Central memory CD4-positive, alpha-beta T cell (primary cell): Measurements from ENCODE around the gene PTPRM.
A peak's percentile ranks its signal among the peaks of the same experiment; 100 is the strongest.

ENCODE experiments used
- DNase-seq: peaks from one replicate; pipeline ENCODE4 v3.0.0; 2022

The PTPRM gene

GRCh38 chr18:7902399-7902839, 335.3 kb downstream of the PTPRM start:
- no peak for DNase-seq

GRCh38 chr18:7904529-7904928, 337.4 kb downstream of the PTPRM start:
- DNase-seq, result no peak

- no peak for DNase-seq
Observed at GRCh38 chr18:7908681-7909299, 341.7 kb downstream of the PTPRM start.

DNA sequence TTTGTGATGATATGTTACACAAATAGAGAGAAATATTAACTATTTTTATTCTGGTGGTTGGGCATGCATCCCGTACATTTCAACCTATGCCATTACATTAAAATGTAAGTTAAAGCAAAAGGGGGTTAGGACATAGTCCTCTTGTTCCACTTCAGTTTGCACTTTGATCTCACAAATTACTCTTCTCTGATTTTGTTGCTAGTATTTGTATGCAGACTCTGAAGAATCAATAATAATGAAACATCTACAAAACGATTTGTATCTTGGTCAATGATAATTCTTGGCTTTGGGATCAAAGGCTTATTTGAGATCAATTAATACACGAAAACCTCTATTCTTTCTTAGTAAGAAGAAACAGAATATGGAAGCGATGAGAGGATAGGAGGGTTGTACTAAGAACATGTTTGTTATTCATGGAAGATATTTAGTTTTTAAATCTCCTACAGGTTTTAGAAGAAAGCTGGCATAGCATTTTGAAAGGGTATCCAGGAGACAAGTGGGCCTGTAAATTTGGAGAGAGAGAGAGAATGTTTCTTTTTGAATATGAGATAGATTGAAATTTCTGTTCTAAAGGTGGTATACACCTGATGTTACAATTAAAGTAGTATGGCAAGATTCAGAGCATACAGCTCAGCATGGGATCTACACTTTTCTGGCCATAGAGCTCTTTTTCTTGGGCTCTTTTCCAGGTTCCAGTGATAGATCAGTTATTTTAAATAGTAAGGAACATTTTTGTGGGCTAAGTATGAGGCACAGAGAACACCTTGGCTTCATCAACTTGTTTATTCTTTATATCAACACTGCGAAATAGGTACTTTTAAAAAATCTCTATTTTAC, 347.9 kb downstream of the PTPRM start:
- DNase-seq, result no peak

- no peak for DNase-seq
Observed at GRCh38 chr18:7918701-7919100, 351.6 kb downstream of the PTPRM start.

DNA sequence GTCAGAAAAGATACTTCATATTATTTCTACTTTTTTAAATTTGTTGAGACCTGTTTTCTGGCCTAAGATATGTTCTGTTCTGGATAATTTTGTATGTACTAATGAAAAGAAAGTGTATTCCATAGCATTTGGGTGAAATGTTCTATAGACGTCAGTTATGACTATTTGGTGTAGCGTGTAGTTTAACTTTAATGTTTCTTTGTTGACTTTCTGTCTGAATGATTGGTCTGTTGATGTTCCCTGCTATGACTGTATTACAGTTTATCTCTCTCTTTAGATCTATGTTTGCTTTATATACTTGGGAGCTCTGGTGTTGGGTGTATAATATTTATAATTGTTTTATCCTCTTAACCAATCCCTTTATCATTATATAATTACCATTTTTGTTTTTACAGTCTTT, 352.4 kb downstream of the PTPRM start:
- no peak for DNase-seq

- no peak for DNase-seq
Observed at GRCh38 chr18:7921938-7922587, 354.9 kb downstream of the PTPRM start.

DNA sequence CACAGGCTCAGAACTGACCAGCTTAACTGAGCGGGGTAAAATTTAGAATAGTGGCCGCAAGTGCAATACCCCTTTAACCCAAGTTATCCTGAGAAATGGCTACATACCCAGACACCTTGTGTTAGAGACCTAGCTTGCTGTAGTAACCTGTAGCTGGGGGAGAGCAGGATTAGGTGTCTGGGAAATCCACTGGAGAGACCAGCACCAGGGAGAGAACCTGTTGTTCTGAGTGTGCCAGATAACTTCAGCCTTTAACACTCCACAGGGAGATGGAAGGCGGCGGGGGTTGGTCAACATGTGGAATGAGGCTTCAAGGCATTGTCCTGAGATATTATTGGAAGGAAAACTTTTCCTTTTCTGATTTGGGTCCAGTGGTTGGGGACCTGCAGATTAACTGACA, 356.0 kb downstream of the PTPRM start:
- no peak for DNase-seq

DNA sequence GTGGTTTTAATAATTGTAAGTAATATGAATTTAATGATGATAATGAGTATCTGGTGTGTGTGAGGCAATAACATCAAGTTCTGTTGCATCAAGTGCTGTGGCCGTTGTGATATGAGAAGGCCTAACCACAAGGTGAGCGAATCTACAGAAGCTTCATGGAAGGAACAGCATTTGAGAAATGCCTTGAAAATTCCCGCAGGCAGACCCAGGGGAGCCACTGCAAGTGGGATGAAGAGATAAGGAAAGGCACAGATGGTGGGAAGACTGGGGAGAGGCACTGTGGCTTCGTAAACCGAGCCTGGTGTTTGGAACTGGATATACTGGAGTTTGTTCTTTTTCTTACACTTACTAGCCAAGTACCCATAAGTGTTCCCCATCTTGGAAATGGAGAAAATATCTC, 357.5 kb downstream of the PTPRM start:
- DNase-seq, result no peak

- DNase-seq, result no peak
Observed at GRCh38 chr18:7926526-7926925, 359.4 kb downstream of the PTPRM start.

GRCh38 chr18:7927119-7927518, 360.0 kb downstream of the PTPRM start:
- DNase-seq, result no peak

- DNase-seq, result no peak
Observed at GRCh38 chr18:7931763-7932162, 364.6 kb downstream of the PTPRM start.

DNA sequence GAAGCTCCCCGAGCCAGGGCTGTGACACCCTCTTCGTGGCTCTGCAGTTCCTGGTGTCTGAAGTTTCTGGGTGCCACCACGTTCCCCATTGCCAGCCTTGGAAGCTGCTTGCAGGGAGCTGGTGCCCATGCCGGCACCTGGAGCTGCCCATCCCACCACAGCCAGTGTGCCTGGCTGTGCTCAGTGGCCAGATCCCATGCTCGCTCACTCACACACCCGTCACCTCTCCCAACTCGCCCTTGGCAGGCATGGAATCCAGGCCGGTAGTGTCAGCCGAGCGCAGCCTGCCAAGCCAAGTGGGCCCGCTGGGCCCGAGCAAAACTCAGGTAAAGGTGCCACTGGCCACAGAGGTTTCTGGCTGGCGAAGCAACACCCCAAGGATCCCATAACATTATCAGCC, 370.2 kb downstream of the PTPRM start:
- no peak for DNase-seq

GRCh38 chr18:7939521-7939920, 372.4 kb downstream of the PTPRM start:
- DNase-seq, result no peak

- DNase-seq, result no peak
Observed at GRCh38 chr18:7940379-7940778, 373.3 kb downstream of the PTPRM start.

GRCh38 chr18:7940971-7941370, 373.9 kb downstream of the PTPRM start:
- no peak for DNase-seq

- no peak for DNase-seq
Observed at GRCh38 chr18:7941533-7941932, 374.4 kb downstream of the PTPRM start.

DNA sequence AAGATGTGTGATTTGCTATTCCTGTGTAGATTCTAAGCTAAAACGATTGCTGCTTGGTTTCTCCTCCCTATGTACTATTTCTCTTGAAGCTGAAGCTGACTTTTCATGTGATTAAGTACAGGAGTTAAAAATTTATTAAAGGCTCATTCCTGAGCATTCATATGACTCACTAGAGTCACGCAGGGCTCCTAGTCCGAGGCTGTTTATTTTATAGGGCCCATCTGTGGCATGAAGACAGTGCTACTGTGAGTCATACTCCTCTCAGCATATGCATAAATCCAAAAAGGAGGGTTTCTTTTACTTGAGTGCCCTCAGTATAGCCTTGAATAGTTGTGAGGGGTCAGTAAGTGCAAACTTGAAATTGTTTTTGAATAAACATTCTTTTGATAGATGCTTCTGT, 378.8 kb downstream of the PTPRM start:
- DNase-seq, result no peak

- peak; percentile 17 for DNase-seq
Observed at GRCh38 chr18:7946734-7947377, 379.7 kb downstream of the PTPRM start.

- no peak for DNase-seq
Observed at GRCh38 chr18:7950380-7951136, 383.4 kb downstream of the PTPRM start.

DNA sequence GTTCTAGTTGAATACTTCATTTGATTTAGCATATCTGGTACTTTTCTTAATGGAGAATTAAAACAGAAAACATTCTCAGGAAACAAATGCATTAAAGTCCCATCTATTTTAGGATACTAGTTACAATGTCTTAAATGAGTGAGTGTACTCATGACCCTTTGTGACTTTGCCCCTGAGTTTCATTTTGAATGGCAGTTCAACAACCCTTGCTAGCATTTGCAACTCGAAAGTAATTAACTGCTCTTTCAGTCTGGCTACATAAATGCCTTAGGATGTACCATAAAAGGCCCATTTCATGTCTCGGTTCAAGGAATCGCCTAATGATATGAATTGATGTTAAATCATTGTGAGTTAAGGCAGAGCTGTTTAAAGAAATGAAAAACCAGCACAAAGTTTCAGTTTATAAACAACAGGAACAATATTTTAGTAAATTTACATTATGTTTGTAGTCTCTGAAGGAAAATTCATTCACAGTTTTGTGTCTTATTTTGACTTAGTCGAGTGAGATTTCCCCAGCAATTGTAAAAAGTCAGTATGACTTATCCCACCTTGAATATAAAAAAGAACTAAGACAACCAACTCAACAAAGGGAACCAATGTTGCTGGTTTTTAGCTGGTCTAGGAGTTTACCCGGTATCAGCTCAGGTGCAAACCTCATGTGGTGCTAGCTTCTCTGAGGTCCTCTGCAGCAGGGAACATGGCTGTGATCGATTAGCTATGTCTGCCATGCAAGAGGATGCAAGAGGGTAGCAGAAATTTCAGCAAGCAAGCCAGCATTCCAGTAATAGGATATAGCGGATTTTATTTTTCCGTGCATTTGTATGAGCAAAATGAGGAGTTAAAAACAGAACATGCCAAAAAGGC, 386.2 kb downstream of the PTPRM start:
- no peak for DNase-seq

DNA sequence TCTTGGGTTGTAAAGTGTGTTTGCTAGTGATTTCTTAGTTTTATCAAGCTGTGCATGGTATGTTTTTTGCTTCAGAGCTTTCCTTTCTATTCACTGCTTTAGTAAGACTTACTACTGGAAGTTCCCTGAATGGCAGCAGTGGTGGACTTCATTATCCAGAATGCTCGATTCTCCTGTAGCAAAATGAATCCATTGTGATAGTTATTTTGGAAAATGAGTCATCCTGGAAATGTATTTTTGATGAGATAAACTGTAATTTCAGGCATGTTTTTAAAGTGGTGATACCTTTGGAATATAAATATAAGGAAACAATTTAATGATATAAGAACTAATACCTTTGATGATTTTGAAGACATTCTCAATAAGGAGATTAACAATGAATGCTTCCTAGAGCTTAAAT, 387.1 kb downstream of the PTPRM start:
- DNase-seq, result no peak
